BJ (cell line): ENCODE results near the gene BOLA2. TPM values are rescaled to one million over a fixed set of nuclear protein-coding genes. Genes with fewer than 3 reads are reported as not detected.
"Not testable (repeated sequence)": the region's sequence is repeated elsewhere in the genome, so short reads cannot be mapped to it uniquely, and the experiment has no call there.

ENCODE experiments used
- CTCF ChIA-PET: fragments of 350-600 bp; formaldehyde crosslinking; extraction: SDS; loops from one replicate; lab custom pipeline; 2021; ENCODE audit warnings: antibody characterized with exemption, inconsistent platforms; lab: Yijun Ruan, JAX
- POLR2A ChIA-PET: fragments of 300-600 bp; sonication (Branson Sonifier 250); formaldehyde crosslinking; extraction: SDS; loops from one replicate; lab custom pipeline; 2021; ENCODE audit warnings: antibody characterized with exemption; lab: Charles Lee
- DNase-seq: peaks from one replicate; pipeline ENCODE4 v3.0.0-alpha.2; 2011; ENCODE audit warnings: low read depth
- H3K27me3 ChIP-seq: 2 replicates; pipeline ENCODE4 v1.6.0; 2011; ENCODE audit warnings: low read length; ENCODE audit not compliant: control insufficient read depth, insufficient read depth
- H3K36me3 ChIP-seq: 2 replicates; pipeline ENCODE4 v1.5.1; 2011; ENCODE audit warnings: low read length; ENCODE audit not compliant: control insufficient read depth, insufficient read depth
- H3K4me3 ChIP-seq: 2 replicates; pipeline ENCODE4 v1.5.1; 2011; ENCODE audit warnings: low read depth, mild to moderate bottlenecking, control low read depth, low read length
- polyA plus RNA-seq: library from polyadenylated mRNA; depleted of rRNA; stranded (reverse); fragments of >200 nt; gene quantifications from 2 replicates; pipeline ENCODE4 v1.2.3, GENCODE V29; 2011; rRNA removed
- small RNA-seq: library from RNA; depleted of rRNA; stranded (forward); fragments of <200 nt; gene quantifications from one replicate; pipeline ENCODE3, GENCODE V24; 2012; ENCODE audit warnings: low replicate concordance, low read depth; ENCODE audit not compliant: insufficient read length

Gene BOLA2
- polyA plus RNA-seq, 1 experiment: 10.5 TPM

DNA sequence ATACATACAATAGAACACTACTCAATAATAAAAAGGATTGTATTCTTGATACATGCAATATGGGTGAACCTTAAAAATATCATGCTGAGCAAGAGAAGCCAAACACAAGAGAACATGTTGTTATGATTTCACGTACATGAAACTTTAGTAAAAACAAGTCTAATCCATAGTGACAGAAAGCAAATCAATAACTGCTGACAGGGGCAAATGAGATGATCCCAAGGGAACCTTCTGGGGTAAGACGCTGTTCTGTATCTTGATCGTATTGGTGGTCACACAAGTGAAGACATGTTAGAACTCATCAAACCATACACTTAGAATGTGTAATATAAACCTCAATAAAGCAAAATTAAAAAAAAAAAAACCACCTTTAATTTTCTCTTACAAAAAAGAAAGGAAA, 28.8 kb downstream of the BOLA2 start:
- DNase-seq, H3K4me3 ChIP-seq, H3K36me3 ChIP-seq, CTCF ChIA-PET, H3K27me3 ChIP-seq, POLR2A ChIA-PET: not testable (repeated sequence)

DNA sequence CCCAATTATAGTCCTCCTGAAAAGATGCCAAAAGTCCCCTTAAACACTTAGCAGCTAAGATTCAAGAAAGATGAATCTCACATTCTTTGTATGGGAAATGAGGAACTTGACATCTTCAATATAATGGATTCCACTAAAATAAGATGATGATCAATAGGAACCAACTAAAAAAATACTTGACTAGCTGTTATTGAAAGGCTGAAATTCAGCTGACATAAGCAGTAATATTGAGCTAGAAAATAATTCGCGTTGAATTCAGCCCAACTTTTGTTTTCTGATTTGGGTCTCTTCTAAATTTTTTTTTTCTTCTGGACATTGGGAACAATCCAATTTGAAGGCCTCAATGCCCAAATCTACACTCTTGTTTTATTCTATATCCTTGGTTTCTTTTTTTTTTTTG, 30.6 kb downstream of the BOLA2 start:
- CTCF ChIA-PET, H3K4me3 ChIP-seq, DNase-seq, H3K27me3 ChIP-seq, H3K36me3 ChIP-seq, POLR2A ChIA-PET: not testable (repeated sequence)

DNA sequence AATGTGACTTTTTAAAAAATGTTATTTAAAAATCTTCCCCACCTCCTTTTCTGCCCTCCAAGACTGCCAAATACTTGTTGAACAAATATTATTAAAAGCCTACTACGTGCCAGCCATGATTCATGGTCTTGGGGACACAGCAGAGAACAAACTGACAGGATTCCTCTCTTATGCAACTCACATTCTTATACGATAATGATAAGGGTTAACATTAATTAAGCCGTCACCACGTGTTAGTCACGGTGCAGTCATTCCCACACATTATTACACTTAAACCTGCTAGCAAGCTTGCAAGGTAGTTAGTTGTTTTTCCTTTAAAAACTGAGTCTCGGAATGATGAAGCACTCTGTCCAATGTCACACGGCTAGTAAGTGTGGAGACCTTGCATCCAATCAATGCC, 48.9 kb downstream of the BOLA2 start:
- POLR2A ChIA-PET, DNase-seq, H3K27me3 ChIP-seq, H3K4me3 ChIP-seq, H3K36me3 ChIP-seq, CTCF ChIA-PET: not testable (repeated sequence)

Small RNA genes within 50 kb of the gene (small RNA-seq; reads per million reads assigned to genes)
- not detected for gene AC133555.2

Other genes starting within 250 kb of the BOLA2 start
- gene NPIPB11, start 47.6 kb downstream of the BOLA2 start, polyA plus RNA-seq: 0.17 and 0.42 TPM in 2 replicates
- 7.6 and 10.4 TPM in 2 replicates for gene SLX1B, start 182 bp upstream of the BOLA2 start, polyA plus RNA-seq
- 0.55 and 1.1 TPM in 2 replicates for gene SULT1A4, start 5.6 kb upstream of the BOLA2 start, polyA plus RNA-seq
- gene NPIPB12, start 52.1 kb upstream of the BOLA2 start, polyA plus RNA-seq: 4.9 and 10.2 TPM in 2 replicates
- 0.04 TPM in 1 of 2 replicates, not detected in the other for gene SPN, start 208.9 kb upstream of the BOLA2 start, polyA plus RNA-seq
- gene QPRT, start 224.8 kb upstream of the BOLA2 start, polyA plus RNA-seq: 4.2 and 4.7 TPM in 2 replicates